ENCODE measurements around the gene KRTAP5-3. TPM values are rescaled to one million over a fixed set of nuclear protein-coding genes. Genes with fewer than 3 reads are reported as not detected.
"Not testable (repeated sequence)": the region's sequence is repeated elsewhere in the genome, so short reads cannot be mapped to it uniquely, and the experiment has no call there.

KRTAP5-3 gene
- total and polyA plus RNA-seq, 9 of the 15 experiments (the other 6 are each of a cell fraction or from before 2014, with no cell fraction given) = not detected

- no peaks in the 10 kb centered on the region for H3K9me3 ChIP-seq (replicated peaks; ENCODE audit: control insufficient read depth, insufficient read depth, low read depth, low read length)
- H3K4me2 ChIP-seq (ENCODE audit: insufficient read depth, low read length) = no peak overlapping the region
- H3K27me3 ChIP-seq (ENCODE audit: control insufficient read depth in 2 of 2, insufficient read depth in 2 of 2, low read length in 2 of 2) = peaks cover 5 to 48% of the 10 kb centered on the region in 2 experiments; a peak in 3 of 5 replicates
- H3K79me2 ChIP-seq (ENCODE audit: control insufficient read depth, insufficient read depth, low read length) = no peaks in the 10 kb centered on the region
- in situ Hi-C loops (cut with MboI) (no loop called here), intact Hi-C loops (cut with micrococcal nuclease) (no loop called here)
- no peak overlapping the region for H2AFZ ChIP-seq (ENCODE audit: low read depth, low read length)
- FAIRE-seq (no peak), DNase-seq (ENCODE audit: extremely low read depth in 1 of 4, low spot score in 3 of 4) (no peak), ATAC-seq (no peak)
- TF ChIP-seq BHLHE40 (IDR thresholded peaks at IDR 0.05; ENCODE audit: low read length) (no peak), RBM34 (IDR thresholded peaks at IDR 0.05; ENCODE audit: borderline replicate concordance, insufficient read depth, low read length) (no peak), PCBP1 (IDR thresholded peaks at IDR 0.05; ENCODE audit: low read depth, low read length, poor library complexity, severe bottlenecking) (no peak), EGR1 (conservative IDR thresholded peaks at IDR 0.05) (no peak), ASH1L (IDR thresholded peaks at IDR 0.05; ENCODE audit: borderline replicate concordance, low read depth, partially characterized antibody) (no peak), ELF4 (CRISPR knock-in tag; IDR thresholded peaks at IDR 0.05) (no peak), MCM2 (IDR thresholded peaks at IDR 0.05; ENCODE audit: low read depth) (no peak), SNIP1 (IDR thresholded peaks at IDR 0.05; ENCODE audit: low read depth) (no peak), RBM14 (IDR thresholded peaks at IDR 0.05; ENCODE audit: borderline replicate concordance, insufficient read depth, low read depth, low read length) (no peak)
- 0 out of 2 replicates have a peak, but pooled peaks cover 4% of the 10 kb centered on the region for H4K20me1 ChIP-seq (replicated peaks; ENCODE audit: control insufficient read depth, insufficient read depth, low read length)
- 0% methylated on average over 2 of the region's 2 CpGs for WGBS (ENCODE audit: insufficient coverage, low coverage, missing lambda C conversion rate)
- ChIA-PET CTCF (ENCODE audit: low intra/inter-chr PET ratio) (no interaction called here), POLR2A (interaction anchor here (1.1 kb wide), 1 partner anchor 22 kb away, joined by 3 read pairs; the partner anchor contains the start of gene KRTAP5-3)
- H3K4me1 ChIP-seq (replicated peaks in 1 of 2; ENCODE audit: control insufficient read depth in 2 of 2, insufficient read depth in 2 of 2, low read length in 2 of 2) = no peaks in the 10 kb centered on the region
- no peaks in the 10 kb centered on the region for H3K36me3 ChIP-seq (ENCODE audit: control insufficient read depth, insufficient read depth, low read length)
- H3K27ac ChIP-seq (ENCODE audit: extremely low read depth, low read depth, low read length) = no peak overlapping the region
- peaks cover 3% of the 10 kb centered on the region for H3K9me1 ChIP-seq (ENCODE audit: control insufficient read depth, insufficient read depth, low read length)
- H3K4me3 ChIP-seq = no peak overlapping the region
- no TSS peak for BruUV-seq (replicated peaks)
- no peak overlapping the region for H3K9ac ChIP-seq (ENCODE audit: insufficient read depth in 1 of 2, low read depth in 2 of 2, low read length in 2 of 2)
These were observed 21.6 kb downstream of the KRTAP5-3 start for GRCh38 chr11:1586699-1587098.

- H3K79me2 ChIP-seq (ENCODE audit: control insufficient read depth, insufficient read depth, low read length); DNase-seq (ENCODE audit: extremely low read depth in 1 of 4, low spot score in 3 of 4); ATAC-seq; H3K4me3 ChIP-seq; H3K36me3 ChIP-seq (ENCODE audit: control insufficient read depth, insufficient read depth, low read length); H4K20me1 ChIP-seq (replicated peaks; ENCODE audit: control insufficient read depth, insufficient read depth, low read length); H3K4me2 ChIP-seq (ENCODE audit: insufficient read depth, low read length); H3K9me1 ChIP-seq (ENCODE audit: control insufficient read depth, insufficient read depth, low read length); CTCF ChIA-PET (ENCODE audit: low intra/inter-chr PET ratio); H2AFZ ChIP-seq (ENCODE audit: low read depth, low read length); H3K4me1 ChIP-seq (replicated peaks in 1 of 2; ENCODE audit: control insufficient read depth in 2 of 2, insufficient read depth in 2 of 2, low read length in 2 of 2); H3K9ac ChIP-seq (ENCODE audit: insufficient read depth in 1 of 2, low read depth in 2 of 2, low read length in 2 of 2); FAIRE-seq; H3K27ac ChIP-seq (ENCODE audit: extremely low read depth, low read depth, low read length); H3K9me3 ChIP-seq (replicated peaks; ENCODE audit: control insufficient read depth, insufficient read depth, low read depth, low read length); intact Hi-C loops (cut with micrococcal nuclease); BruUV-seq (replicated peaks); in situ Hi-C loops (cut with MboI): not testable (repeated sequence)
- peaks cover 2 to 47% of the 10 kb centered on the region in 2 experiments; a peak in 3 of 5 replicates for H3K27me3 ChIP-seq (ENCODE audit: control insufficient read depth in 2 of 2, insufficient read depth in 2 of 2, low read length in 2 of 2)
- POLR2A ChIA-PET = interaction anchor here (0.8 kb wide), 1 partner anchor 25 kb away, joined by 3 read pairs; no protein-coding TSS in a partner anchor
- 3% methylated on average over 8 of the region's 9 CpGs for WGBS (ENCODE audit: insufficient coverage, low coverage, missing lambda C conversion rate)
These were observed 23.4 kb downstream of the KRTAP5-3 start, which contains the start of gene KRTAP5-1 for GRCh38 chr11:1584661-1585370. KRTAP5-1 (minus strand) TSS chr11:1585283; CDS start chr11:1585249, 34 bp downstream.

- DNase-seq (ENCODE audit: extremely low read depth in 1 of 4, low spot score in 3 of 4); H3K9me3 ChIP-seq (replicated peaks; ENCODE audit: control insufficient read depth, insufficient read depth, low read depth, low read length); H3K9ac ChIP-seq (ENCODE audit: insufficient read depth in 1 of 2, low read depth in 2 of 2, low read length in 2 of 2); H3K27ac ChIP-seq (ENCODE audit: extremely low read depth, low read depth, low read length); ATAC-seq; H3K4me1 ChIP-seq (replicated peaks in 1 of 2; ENCODE audit: control insufficient read depth in 2 of 2, insufficient read depth in 2 of 2, low read length in 2 of 2); H3K9me1 ChIP-seq (ENCODE audit: control insufficient read depth, insufficient read depth, low read length); H3K36me3 ChIP-seq (ENCODE audit: control insufficient read depth, insufficient read depth, low read length); in situ Hi-C loops (cut with MboI); H3K79me2 ChIP-seq (ENCODE audit: control insufficient read depth, insufficient read depth, low read length); H2AFZ ChIP-seq (ENCODE audit: low read depth, low read length); FAIRE-seq; CTCF ChIA-PET (ENCODE audit: low intra/inter-chr PET ratio); H3K4me3 ChIP-seq; intact Hi-C loops (cut with micrococcal nuclease); BruUV-seq (replicated peaks); H3K4me2 ChIP-seq (ENCODE audit: insufficient read depth, low read length); H4K20me1 ChIP-seq (replicated peaks; ENCODE audit: control insufficient read depth, insufficient read depth, low read length): not testable (repeated sequence)
- POLR2A ChIA-PET = interaction anchor here (0.9 kb wide), 2 partner anchors 9 to 34 kb away, joined by 4 read pairs; no protein-coding TSS in a partner anchor
- WGBS (ENCODE audit: insufficient coverage, low coverage, missing lambda C conversion rate) = 7% methylated on average over 2 of the region's 2 CpGs
- H3K27me3 ChIP-seq (ENCODE audit: control insufficient read depth in 2 of 2, insufficient read depth in 2 of 2, low read length in 2 of 2) = peaks cover 0 to 40% of the 10 kb centered on the region in 2 experiments; a peak in 2 of 5 replicates
These were observed 25.4 kb downstream of the KRTAP5-3 start for GRCh38 chr11:1582909-1583308.

All from K562 (cell line).